ENCODE measurements around the gene MBNL1.

Gene MBNL1

GRCh38 chr3:152499791-152500385, 231.2 kb downstream of the MBNL1 start:
- no peak for DNase-seq

GRCh38 chr3:152505926-152506325, 237.2 kb downstream of the MBNL1 start:
- no peak for DNase-seq

GRCh38 chr3:152508705-152509104, 240.0 kb downstream of the MBNL1 start:
- no peak for DNase-seq

GRCh38 chr3:152511904-152512303, 243.2 kb downstream of the MBNL1 start:
- DNase-seq, result no peak

GRCh38 chr3:152513301-152513960, 244.7 kb downstream of the MBNL1 start:
- DNase-seq, result no peak

All from NCI-H2029 (cell line).